CD4-positive, alpha-beta T cell treated with Interleukin-15 for 4 hours (primary cell): ENCODE measurements around the gene FRAT1.
"Not testable (repeated sequence)": the region's sequence is repeated elsewhere in the genome, so short reads cannot be mapped to it uniquely, and the experiment has no call there.

Experiments
- DNase-seq: peaks from one replicate; pipeline ENCODE4 v3.0.0-alpha.2; 2020; ENCODE audit warnings: low spot score

FRAT1 gene

GRCh38 chr10:97335188-97335619 lies 16.1 kb downstream of the FRAT1 start:
- no peak for DNase-seq

- DNase-seq, result no peak
Measured at GRCh38 chr10:97336006-97336405, 16.9 kb downstream of the FRAT1 start.

GRCh38 chr10:97336446-97336845 lies 17.4 kb downstream of the FRAT1 start:
- no peak for DNase-seq

GRCh38 chr10:97336942-97337831 lies 18.1 kb downstream of the FRAT1 start:
- no peak for DNase-seq

GRCh38 chr10:97338041-97338440 lies 19.0 kb downstream of the FRAT1 start:
- DNase-seq, result no peak

DNA sequence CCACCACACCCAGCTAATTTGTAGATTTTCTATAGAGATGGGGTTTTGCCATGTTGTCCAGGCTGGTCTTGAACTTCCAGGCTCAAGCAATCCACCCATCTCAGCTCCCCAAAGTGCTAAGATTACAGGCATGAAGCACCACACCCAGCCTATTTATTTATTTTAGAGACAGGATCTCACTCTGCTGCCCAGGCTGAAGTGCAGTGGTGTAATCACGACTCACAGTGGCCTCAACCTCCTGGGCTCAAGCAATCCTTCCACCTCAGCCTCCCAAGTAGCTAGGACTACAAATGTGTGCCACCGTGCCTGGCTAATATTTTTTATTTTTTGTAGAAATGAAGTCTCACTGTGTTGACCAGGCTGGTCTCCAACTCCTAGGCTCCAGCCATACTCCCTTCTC lies 22.3 kb downstream of the FRAT1 start:
- DNase-seq, result no peak

DNA sequence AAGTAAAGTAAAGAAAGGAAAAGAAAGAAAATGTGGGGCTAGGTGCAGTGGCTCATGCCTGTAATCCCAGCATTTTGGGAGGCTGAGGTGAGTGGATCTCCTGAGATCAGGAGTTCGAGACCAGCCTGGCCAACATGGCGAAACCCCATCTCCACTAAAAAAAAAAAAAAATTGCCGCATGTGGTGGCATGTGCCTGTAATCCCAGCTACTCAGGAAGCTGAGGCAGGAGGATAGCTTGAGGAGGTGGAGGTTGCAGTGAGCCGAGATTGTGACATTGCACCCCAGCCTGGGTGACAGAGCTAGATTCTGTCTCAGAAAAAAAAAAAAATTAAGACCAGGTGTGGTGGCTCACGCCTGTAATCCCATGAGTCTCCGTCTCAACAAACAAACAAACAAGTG lies 24.6 kb downstream of the FRAT1 start:
- not testable (repeated sequence) for DNase-seq

GRCh38 chr10:97347317-97347716 lies 28.2 kb downstream of the FRAT1 start:
- no peak for DNase-seq

DNA sequence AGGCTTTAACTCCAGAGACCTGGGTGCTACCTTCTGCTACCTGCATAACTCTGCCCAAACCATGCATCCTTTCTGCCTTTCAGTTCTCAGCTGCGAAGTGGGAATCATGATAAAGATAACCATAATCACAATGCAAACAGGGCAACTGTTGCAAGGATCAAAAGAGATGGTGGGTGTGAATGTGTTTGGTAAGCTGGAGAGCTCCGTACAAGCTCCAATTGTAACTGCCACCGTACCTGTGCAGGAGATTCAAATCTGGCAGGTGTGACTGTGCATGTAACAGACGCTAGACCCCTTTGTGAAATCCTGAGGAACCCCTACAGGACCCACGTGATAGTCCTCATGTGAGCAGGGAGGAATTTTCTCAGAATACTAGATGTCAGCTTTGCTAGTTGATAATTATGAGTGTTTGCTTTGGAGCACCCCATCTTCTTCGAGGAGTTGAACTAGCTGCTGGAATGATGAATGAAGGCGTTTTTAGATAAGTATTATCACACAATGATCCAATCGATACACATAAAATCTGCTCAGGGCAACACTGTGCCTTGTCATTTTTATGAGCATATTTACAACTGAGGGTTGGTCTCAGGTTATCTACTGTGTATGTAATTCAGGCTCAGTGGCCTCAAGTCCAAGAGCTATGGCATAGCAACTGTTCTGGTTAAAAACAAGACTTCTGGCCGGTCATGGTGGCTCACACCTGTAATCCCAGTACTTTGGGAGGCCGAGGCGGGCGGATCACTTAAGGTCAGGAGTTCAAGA lies 30.9 kb downstream of the FRAT1 start:
- no peak for DNase-seq

DNA sequence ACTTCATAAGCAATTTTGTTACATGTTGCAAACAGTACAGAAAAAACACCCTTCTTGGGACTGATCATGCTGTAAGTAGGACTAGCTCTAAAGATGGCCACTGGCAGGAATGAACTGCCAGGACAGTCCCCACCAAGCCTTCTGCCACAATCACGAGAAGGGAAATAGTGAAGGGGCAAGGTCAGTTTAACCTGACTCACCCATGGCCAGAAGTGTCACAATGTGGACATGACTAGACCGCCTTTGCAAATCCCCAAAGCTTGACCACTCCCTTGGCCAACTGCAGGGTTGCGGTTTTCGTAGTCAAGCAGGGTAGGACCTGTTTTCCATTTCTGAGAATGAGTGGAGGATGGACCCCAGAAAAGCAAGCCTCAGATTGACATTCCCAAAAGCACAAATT lies 34.9 kb downstream of the FRAT1 start:
- DNase-seq, result no peak

GRCh38 chr10:97355571-97355975 lies 36.5 kb downstream of the FRAT1 start:
- no peak for DNase-seq

- DNase-seq, result no peak
Measured at GRCh38 chr10:97356318-97356914, 37.3 kb downstream of the FRAT1 start.

GRCh38 chr10:97356918-97357317 lies 37.8 kb downstream of the FRAT1 start:
- no peak for DNase-seq

- DNase-seq, result no peak
Measured at GRCh38 chr10:97358349-97358748, 39.3 kb downstream of the FRAT1 start.

DNA sequence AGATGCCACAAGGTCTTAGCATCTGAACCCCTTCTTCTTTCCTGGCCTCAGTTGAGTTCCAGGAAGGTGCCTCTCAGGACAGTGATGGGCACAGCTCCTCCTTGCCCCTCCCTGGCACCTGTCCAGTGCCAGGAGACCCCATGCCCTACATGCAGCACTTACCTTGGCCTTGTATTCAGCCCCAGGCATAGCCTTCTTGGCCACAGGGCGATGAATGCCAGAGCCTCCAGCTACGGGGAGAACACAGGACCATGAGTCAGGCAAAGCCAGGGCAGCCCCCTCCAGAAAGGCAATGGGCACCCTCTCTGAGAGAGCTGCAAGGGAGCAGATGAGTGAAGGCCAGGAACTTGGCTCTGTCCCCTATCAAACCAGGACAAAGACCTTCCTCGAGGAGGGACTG lies 39.7 kb downstream of the FRAT1 start:
- DNase-seq, result no peak

GRCh38 chr10:97360705-97361536 lies 41.9 kb downstream of the FRAT1 start:
- DNase-seq, result no peak

DNA sequence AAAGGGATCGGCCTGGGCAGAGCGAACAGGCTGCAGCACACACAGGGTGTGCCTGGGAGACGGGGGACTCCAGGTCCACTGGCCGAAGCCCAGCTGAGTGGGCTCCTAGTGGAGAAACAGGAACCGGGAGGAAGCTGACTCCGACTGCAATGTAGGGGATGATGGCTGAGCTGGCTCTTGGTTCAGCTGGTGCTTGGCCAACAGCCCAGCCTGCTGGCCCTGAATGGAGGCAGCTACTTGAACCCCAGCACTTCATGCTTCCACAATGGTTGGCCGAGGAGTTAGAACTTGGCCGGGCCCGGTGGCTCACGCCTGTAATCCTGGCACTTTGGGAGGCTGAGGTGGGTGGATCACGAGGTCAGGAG lies 42.4 kb downstream of the FRAT1 start:
- DNase-seq, result no peak

GRCh38 chr10:97362310-97363033 lies 43.4 kb downstream of the FRAT1 start:
- DNase-seq, result no peak

DNA sequence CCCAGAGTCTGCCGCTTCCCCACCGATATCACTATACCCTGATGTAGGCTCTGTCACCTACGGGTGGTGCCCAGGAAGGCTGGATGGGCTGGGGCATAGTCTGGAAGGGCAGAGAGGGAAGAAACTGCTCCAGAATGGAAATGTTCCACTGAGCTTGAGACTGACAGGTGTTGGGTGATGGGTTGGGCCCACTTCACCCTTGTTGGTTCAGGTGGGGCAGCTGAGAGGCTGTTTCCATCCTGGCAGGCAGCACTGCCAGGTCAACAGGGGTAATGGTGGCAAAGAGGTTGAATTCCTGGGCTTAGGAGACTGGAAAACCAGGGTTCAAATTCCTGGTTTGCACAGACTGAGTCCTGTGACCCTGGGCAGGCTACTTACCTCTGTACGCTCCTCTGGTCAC lies 44.0 kb downstream of the FRAT1 start:
- DNase-seq, result no peak

DNA sequence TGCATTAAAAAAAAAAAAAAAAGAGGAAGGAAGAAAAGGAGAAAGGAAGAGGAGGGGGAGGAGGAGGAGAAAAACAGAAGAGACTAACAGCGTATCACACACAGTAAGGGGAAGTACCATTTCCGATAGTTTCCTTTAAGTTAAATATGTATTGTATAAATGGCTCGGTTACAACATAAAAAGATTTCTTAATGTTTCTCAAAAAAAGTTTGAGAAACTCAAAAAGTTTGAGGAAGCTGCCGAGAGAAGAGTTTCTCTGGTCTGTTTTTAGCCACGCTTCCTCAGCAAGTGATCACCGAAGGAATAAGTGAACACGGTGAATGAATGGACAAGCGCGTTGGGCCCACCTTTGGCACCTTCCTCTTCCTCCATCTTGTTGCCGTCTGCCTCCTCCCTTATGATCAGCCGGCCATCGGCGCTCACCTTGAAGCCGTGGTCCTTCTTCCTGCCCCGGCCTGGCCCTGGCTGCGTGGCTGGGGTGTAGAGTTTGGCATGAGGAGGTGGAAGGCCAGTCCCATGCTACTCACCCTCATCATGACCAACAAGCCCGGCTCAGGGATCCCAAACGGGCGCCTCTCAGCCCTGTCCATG lies 46.8 kb downstream of the FRAT1 start:
- no peak for DNase-seq

DNA sequence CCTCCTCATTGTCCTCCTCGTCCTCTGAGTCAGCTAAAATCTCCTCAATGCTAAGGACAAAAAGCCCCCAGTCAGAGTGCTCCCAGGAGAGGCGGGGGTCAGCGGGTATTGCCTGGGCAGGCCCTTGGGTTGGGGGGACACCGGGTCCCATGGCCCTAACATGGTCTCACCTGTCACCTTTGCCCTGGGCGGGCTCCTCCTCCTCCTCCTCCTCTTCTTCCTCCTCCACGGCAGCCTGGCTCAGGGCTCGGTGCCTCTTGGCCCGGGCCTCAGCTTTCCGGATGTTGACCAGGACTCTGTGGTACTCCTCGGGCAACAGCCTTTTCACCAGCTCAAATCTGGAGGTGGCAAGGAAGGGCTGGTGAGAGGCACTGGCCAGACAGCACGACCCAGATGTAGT lies 47.5 kb downstream of the FRAT1 start:
- DNase-seq, result no peak
